H1 (cell line): ENCODE measurements around the gene OR5B2. TPM values are rescaled to one million over a fixed set of nuclear protein-coding genes. Genes with fewer than 3 reads are reported as not detected.

ENCODE experiments used
- CBX8 ChIP-seq: fragments of 300-800, 300-1000 bp; sonication (generic); IDR thresholded peaks from 2 replicates; pipeline ENCODE4 v1.7.1; 2016; ENCODE audit warnings: low read depth, low read length, borderline replicate concordance
- ZNF274 ChIP-seq: IDR thresholded peaks from 2 replicates; pipeline ENCODE4 v1.7.0; 2012; ENCODE audit warnings: low read length, borderline replicate concordance; ENCODE audit errors: extremely low read depth
- polyA plus RNA-seq, 7 experiments: library from polyadenylated mRNA; depleted of rRNA in 3 of 7; stranded (reverse) in 5 of 7; unstranded in 2 of 7; fragments of >200 nt in 5 of 7; fragments of 200-250 nt in 2 of 7; gene quantifications; 1 replicate in 5 of 7; 2 replicates in 1 of 7; 4 replicates in 1 of 7; pipeline versions ENCODE4 v1.2.1 to v1.2.3, GENCODE V29; 2011 to 2013; ENCODE audit warnings: missing spikeins in 2 of 7, mixed read lengths in 2 of 7
- total RNA-seq: library from RNA; stranded (reverse); fragmentation: NEBNext Ultra II Directional; extraction: Animal tissue kit (Norgen Biotek cat#: 25700); gene quantifications from 2 replicates; pipeline ENCODE4 v1.2.1, GENCODE V29; 2021
- TF ChIP-seq, protein P1 (sequence below): IDR thresholded peaks from 2 replicates; pipeline ENCODE4 v1.6.1; 2011; ENCODE audit warnings: low read length, improper control_type of control experiment
- TF ChIP-seq, protein P2 (sequence below): IDR thresholded peaks from 2 replicates; pipeline ENCODE4 v1.6.1; 2011; ENCODE audit warnings: low read depth, mild to moderate bottlenecking, low read length; ENCODE audit not compliant: insufficient read depth

OR5B2 gene
- total and polyA plus RNA-seq, 2 of the 8 experiments (the other 6 are each of a cell fraction or from before 2014, with no cell fraction given): 0.06 TPM; not detected in 1

DNA sequence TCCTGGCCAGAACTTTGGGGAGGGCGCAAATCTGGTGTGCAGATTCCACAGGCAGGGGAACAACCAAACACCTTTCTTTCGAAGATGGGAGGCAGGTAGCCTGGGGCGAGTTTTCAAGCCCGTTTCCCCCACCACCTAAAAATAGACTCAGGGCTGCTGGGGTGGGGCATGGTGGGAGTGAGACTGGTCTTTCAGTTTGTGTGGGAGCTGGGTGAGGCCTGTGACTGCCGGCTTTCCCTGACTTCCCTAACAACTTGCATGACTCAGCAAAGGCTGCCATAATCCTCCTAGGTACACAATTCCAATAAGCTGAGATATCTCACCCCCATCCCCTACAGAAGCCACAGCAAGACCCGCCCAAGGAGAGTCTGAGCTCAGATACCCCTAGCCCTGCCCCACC lies 18.4 kb upstream of the OR5B2 start (continued):
- TF ChIP-seq, protein P1, sequence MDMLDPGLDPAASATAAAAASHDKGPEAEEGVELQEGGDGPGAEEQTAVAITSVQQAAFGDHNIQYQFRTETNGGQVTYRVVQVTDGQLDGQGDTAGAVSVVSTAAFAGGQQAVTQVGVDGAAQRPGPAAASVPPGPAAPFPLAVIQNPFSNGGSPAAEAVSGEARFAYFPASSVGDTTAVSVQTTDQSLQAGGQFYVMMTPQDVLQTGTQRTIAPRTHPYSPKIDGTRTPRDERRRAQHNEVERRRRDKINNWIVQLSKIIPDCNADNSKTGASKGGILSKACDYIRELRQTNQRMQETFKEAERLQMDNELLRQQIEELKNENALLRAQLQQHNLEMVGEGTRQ: no peak
- TF ChIP-seq ZNF274 (no peak), CBX8 (no peak)
- TF ChIP-seq, protein P2, sequence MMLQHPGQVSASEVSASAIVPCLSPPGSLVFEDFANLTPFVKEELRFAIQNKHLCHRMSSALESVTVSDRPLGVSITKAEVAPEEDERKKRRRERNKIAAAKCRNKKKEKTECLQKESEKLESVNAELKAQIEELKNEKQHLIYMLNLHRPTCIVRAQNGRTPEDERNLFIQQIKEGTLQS: no peak
